Brain microvascular endothelial cell (primary cell): ENCODE data around the gene CALN1.

Experiments
- DNase-seq: peaks from one replicate; pipeline ENCODE4 v3.0.0-alpha.2; 2020
- H3K27ac ChIP-seq: fragments of 250-450 bp; sonication (Bioruptor Pico); 2 replicates; pipeline ENCODE4 v1.5.1; 2020; ENCODE audit warnings: mild to moderate bottlenecking, moderate library complexity
- H3K27me3 ChIP-seq: fragments of 250-450 bp; sonication (Bioruptor Pico); replicated peaks from 2 replicates; pipeline ENCODE4 v1.5.1; 2020; ENCODE audit warnings: mild to moderate bottlenecking
- H3K36me3 ChIP-seq: fragments of 250-450 bp; sonication (Bioruptor Pico); replicated peaks from 2 replicates; pipeline ENCODE4 v1.5.1; 2020; ENCODE audit warnings: mild to moderate bottlenecking
- H3K4me3 ChIP-seq: 2 replicates; pipeline ENCODE4 v1.5.1; 2011; ENCODE audit warnings: low read depth, mild to moderate bottlenecking, control low read depth, low read length, moderate library complexity
- CTCF ChIP-seq: IDR thresholded peaks from 2 replicates; pipeline ENCODE4 v1.5.1; 2011; ENCODE audit warnings: low read depth, mild to moderate bottlenecking, moderate library complexity, low read length, control low read depth, inconsistent platforms; ENCODE audit errors: missing control alignments
- in situ Hi-C: cut with HindIII; loops from 2 replicates; pipeline ENCODE4 v1.10.0; 2017; ENCODE audit warnings: low sequenced_read_pairs, low pct_ligation_motif_present

The CALN1 gene

GRCh38 chr7:72272479-72272878, 139.7 kb downstream of the CALN1 start:
- no peak for DNase-seq
- Histone ChIP-seq H3K4me3 (no peak overlapping the region), H3K27ac (no peak overlapping the region), H3K36me3 (no peaks in the 10 kb centered on the region), H3K27me3 (no peaks in the 10 kb centered on the region)
- in situ Hi-C loops, result no loop called here
- TF ChIP-seq CTCF, result no peak

GRCh38 chr7:72268796-72269195, 143.3 kb downstream of the CALN1 start:
- H3K27ac ChIP-seq, result no peak overlapping the region
- H3K4me3 ChIP-seq, result no peak overlapping the region
- H3K27me3 ChIP-seq, result no peaks in the 10 kb centered on the region
- in situ Hi-C loops, result no loop called here
- DNase-seq, result no peak
- no peaks in the 10 kb centered on the region for H3K36me3 ChIP-seq
- no peak for TF ChIP-seq CTCF

DNA sequence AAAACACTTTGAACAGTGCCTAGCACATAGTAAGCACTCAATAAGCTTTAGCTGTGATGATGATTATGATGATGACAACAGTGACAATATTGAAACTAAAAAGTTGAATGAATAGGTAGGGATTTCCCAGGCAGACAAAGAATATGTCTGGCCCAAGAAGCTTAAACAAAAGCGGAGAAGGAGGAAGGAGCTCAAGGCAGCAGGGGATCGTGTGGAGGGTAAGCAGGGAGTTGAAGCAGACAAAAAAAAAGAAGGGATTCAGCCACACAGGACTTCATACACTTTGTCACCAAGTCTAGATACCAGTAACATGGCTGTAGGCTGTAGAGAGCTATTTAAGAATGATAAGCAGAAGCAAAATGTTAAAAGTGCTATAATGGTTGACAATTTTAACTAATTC, 144.0 kb downstream of the CALN1 start:
- no peak overlapping the region for H3K27ac ChIP-seq
- no peaks in the 10 kb centered on the region for H3K36me3 ChIP-seq
- no peak for DNase-seq
- TF ChIP-seq CTCF, result no peak
- H3K4me3 ChIP-seq, result no peak overlapping the region
- no peaks in the 10 kb centered on the region for H3K27me3 ChIP-seq
- in situ Hi-C loops, result no loop called here

GRCh38 chr7:72267291-72267800, 144.8 kb downstream of the CALN1 start:
- in situ Hi-C loops, result no loop called here
- DNase-seq, result no peak
- no peak for TF ChIP-seq CTCF

DNA sequence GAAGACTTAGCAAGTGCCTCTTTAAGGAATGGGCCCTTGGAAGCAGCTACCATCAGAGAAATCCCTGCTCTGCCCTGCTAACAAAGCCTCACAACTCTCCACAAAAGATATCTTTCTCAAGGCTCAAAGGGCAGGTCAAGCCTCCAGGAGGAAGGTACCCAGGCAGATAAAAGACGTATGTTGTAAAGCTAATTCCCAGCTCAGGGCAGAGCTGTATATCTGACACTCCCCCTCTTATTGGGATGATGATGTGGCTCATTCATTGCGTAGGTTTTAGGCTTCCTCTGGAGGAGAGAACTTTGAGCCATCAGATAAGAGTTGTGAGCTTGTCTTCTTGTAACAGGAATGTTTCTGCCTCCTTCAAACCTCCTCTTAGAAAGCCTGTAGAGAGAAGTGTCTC, 145.4 kb downstream of the CALN1 start:
- Histone ChIP-seq H3K4me3 (no peak overlapping the region), H3K27me3 (no peaks in the 10 kb centered on the region), H3K27ac (no peak overlapping the region), H3K36me3 (no peaks in the 10 kb centered on the region)
- DNase-seq, result no peak
- no peak for TF ChIP-seq CTCF
- in situ Hi-C loops, result no loop called here

More at GRCh38 chr7:72267291-72267800, 144.8 kb downstream of the CALN1 start:
- Histone ChIP-seq H3K27me3 (no peaks in the 10 kb centered on the region), H3K36me3 (no peaks in the 10 kb centered on the region), H3K4me3 (no peak overlapping the region), H3K27ac (no peak overlapping the region)
